Fibroblast of upper back skin (primary cell): Measurements from ENCODE around the gene PANK1.
"Not testable (repeated sequence)": the region's sequence is repeated elsewhere in the genome, so short reads cannot be mapped to it uniquely, and the experiment has no call there.

Source experiments
- DNase-seq: peaks from one replicate; pipeline ENCODE4 v3.0.0-alpha.2; 2013

Gene PANK1

DNA sequence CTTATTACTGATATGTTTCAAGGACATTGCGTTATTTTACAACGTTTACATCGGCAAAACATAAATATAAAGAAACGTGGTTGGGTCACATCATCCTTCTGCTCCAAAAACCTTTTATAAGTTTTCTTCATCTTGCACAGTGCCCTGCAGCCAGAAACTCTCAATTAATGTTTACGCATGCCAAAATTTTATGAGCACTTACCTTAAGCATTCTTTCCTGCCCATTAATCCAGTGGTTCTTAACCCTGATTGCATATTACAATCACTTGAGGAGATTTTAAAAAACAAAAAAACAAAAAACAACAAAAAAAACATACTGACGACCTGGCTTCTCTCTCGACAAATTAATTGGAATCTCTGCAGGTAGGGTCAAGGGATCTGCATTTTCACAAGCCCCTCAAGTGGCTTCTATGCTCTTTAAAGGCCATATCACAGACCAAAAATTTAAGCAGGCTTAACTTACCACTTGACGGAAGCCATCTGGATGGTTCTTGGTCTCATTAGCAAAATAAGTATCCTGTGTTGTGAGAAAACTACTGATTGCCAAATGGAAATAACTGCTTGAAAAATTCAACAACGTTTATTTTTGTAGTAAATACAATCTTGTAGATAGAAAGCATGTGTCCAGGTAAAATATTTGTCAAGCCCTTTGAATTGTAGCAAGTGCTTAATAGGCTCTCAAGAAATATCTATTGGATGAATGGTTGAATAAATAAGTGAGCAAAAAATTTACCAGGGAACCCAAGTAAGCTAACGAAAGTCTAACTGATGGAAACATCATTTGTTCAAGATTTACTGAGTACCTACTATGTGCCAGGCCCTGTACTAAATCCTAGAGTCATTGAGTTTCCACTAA is 78.7 kb downstream of the PANK1 start:
- DNase-seq: no peak

DNA sequence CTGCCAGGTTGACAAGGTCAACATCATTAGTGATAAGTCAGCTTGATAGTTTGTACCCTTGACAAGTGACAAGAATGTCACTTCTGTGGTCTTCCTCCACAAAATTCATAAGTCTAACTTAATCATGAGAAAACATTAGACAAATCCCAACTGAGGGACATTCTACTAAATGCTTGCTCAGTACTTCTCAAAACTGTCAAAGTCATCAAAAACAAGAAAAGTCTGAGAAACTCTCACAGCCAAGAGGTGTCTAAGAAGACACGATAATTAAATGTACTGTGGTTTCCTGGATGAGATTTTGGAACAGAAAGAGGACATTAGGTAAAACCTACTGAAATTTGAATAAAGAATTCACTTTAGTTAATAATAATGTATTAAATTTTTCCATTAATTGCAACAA is 79.9 kb downstream of the PANK1 start:
- DNase-seq: no peak

DNA sequence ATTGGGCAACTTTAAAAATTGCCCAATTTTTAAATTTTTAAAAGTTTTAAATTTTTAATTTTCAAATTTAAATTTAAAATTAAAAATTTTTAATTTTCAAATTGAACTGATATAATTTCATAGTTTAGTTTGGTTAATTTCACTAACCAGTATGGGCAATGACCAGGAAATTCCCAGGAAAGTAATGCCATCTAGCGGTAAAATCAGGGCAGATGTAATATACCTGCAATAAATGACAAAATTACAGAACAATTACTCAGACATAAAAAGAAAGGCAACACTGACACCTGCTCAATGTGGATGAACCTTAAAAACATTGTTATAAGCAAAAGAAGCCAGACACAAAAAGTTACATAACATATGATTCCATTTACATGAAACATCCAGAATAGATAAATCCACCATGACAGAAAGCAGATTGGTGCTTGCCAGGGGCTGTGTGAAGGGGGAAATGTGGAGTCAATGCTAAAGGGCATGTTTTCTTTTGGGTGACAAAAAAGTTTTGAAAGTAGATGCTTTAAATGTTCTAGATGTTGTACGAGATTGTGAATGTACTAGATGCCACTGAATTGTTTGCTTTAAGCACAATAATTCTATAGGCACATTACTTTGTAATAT is 81.1 kb downstream of the PANK1 start:
- DNase-seq: peak; percentile 53

DNA sequence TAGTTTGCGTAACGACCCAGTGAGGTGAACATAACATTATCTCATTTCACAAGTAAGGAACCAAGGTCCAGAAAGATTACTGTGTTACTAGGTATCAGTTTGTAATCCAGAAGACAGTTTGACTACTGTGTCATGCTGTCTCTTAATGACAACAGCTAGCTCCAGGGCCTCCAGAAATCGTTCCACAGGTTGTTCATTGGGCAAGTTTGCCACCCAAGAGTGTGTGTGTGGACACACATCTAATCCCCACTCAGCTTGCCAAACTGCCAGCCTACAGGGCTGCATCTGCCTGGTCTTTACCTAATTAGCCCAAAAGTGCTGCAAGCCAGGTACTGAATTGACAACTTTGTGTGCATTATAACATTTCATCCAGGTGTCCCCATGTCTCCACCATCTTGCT is 81.7 kb downstream of the PANK1 start:
- no peak for DNase-seq

DNA sequence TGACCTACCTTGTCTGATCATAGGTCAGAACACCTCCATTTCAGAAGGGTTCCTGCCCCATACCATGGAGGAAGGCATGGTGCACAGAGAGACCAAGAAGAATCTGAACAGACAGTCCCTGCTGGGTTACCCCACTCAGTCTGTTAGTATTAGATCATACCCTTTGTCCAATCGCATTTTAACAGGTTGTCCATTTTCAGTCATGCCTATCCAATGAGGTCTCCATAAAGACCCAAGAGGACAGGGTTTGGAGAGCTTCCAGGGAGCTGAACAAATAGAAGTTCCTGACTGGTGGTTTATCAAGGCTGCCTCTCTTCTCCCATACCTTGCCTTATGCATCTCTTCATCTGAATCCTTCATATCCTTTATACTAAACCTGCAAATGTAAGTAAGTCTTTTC is 88.4 kb downstream of the PANK1 start:
- DNase-seq: peak; percentile 60

DNA sequence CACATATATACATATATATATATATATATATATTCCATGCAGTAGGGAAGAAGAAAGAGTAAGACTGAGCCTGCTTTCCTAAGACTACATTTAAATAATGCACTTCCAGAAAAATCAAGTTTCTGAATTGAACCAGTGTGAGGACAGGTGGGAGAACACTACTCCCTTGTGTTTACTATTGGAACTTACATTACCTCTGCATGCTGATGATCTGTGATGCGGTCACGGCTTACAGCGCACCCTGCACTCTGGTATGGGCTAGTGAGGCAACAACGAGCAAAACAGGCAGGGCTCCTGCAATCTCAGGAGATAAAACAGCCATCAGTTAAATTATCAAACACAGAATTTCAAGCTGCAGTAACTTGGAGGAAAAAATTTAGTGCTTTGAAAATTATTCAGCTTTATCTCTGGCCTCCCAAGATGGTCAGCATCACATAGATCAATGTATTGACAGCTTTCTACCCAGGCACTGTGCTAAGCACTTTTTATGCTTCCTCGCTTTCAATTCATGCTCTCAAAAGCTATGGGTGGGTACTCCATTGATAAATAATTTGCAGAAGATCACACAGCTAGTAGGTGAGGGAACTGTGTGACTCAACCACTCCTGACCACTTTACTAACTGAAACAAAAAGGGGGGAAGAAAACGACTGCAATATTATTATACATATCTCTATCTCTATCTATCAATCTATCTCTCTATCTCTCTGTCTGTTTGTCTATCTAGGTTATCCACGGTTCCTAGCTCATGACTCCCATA is 89.2 kb downstream of the PANK1 start:
- peak; percentile 38 for DNase-seq

DNA sequence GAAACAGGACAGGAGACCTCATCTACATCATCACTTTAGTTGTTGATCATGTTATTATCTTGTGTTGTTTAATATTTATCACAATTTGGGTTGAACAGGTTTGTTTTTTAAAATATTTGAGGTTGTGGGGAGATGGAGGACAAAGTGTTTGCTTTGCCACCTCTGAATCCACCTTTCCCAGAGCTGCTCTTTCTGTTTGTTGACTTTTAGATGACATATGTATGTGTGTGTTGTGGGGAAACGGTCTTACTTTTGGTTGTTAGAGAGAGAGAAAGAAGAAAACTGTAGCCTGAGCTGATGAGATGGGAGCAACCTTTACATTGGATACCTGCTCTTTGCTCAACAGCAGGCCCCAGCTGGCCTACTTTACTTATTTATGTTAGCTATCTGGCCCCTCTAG is 90.6 kb downstream of the PANK1 start:
- DNase-seq: no peak

DNA sequence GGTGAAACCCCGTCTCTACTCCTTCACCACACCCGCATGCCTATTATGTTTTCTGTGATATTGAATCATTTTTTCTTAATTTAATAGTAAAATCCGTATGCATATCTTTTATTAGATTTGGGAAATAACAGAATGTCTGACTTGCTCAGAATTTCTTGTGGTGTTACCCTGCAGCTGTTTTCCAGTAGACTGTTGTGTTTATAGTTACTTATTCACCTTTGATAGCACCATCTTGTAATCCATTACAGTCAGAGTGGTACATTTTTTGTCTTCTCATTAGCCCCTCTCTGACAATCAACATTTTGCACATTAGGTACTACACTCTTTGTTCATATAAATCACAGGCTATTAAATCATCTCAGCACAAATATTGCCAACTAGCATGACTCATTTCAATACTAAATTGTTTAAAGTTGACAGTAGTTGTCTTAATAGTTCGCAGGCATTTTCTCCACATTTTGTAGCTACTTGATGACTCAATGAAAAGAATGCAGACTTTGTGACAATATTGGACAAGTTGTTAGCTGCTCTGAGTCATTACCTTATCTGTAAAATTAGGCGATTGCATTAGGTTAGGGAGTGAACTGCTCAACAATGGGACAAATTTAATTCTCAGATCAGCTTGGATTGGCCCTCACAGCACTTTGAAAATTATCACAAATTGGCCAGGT is 91.8 kb downstream of the PANK1 start:
- DNase-seq: peak; percentile 97

DNA sequence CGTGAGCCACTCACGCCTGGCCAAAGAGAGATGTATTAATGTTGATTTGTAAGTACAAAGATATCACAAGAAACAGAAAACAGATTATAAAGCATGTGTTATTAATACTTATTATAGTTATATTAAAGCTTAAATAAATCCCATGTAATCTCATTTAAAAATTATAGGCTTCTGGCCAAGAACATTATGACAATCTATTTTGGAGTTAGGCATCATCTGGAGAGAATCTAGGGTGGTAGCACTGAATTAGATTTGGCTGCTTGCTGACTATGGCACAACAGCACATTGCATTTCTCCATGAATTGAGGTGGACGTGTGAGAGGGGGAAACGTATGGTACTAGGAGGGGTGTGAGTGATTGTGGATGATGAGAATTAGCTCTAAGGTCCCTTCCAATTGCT is 92.8 kb downstream of the PANK1 start:
- no peak for DNase-seq

DNA sequence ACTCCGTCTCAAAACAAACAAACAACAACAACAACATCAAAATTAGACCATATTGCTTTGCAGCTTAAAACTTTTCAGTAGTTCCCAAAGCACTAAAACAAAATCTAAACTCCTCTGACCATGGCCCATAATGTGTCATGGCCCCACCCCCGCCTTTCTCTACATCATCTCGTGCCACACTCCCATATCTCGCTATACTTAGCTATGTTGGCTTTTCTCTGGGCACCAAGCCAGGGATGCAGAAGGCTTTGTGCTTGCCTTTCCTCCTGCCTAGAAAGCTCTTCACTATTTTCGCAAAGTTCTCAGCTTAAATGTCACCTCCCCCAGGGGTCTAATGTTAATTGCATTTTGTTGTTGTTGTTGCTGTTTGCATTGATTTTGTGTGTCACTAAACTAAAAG is 94.5 kb downstream of the PANK1 start:
- no peak for DNase-seq

DNA sequence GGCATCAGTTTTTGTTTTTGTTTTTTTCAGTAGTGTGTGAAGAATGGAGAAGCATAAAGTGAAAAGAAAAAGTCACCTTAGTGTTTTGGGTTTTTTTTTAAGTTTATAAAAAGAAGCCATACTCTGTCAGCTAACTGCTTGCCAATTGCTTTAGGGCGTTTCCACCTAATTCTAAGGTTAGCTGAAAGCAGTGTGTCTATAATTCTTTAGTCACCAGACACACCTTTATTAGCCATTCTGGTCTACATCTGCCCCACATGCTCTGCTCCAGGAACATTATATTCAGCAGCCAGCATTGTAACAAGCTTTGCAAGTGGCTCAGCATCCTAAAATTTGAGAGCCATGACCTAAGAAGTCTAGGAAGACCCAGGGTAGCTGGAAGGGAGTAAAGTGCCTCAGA is 95.5 kb downstream of the PANK1 start:
- DNase-seq: no peak

DNA sequence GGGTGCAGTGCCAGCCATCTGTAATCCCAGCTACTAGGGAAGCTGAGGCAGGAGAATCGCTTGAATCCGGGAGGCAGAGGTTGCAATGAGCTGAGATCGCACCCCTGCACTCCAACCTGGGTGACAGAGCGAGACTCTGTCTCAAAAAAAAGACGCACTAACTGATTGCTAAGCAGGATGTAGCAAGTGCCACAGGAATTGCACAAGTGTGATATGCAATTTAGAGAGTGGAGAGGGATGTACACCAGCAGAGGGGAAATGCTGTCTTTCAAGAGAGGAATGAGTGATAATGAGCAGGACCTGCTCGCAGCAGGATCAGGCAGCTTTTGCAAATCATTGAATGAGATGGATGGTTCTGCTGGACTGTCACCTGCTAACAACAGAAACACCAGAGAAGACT is 96.4 kb downstream of the PANK1 start:
- DNase-seq: no peak

DNA sequence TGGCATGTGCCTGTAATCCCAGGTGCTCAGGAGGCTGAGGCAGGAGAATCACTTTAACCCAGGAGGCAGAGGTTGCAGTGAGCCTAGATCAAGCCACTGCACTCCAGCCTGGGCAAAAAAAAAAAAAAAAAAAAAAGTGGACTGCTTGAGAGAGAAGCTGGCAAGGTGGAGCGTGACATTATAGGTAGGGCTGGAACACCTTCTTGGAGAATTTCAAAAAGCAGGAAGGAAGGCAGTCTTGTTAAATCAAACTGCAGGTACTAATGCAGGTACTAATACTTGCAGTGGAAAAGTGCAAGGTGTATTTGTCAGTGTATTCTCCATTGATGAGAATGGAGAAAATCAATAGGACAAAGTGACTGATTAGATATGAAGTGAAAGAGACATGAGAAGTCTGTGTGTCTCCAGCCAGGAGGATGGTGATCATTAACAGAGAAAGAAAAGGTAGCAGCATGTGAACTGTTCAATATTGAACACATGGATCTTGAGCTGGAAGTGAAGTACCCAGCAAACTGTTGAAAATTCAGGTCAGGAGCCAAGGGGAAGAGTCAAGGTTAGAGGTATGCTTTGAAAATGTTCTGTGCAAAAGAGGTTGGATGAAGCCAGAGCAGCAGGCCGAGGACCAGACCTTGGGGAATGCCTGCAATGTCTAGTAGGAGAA is 97.1 kb downstream of the PANK1 start:
- DNase-seq: no peak

DNA sequence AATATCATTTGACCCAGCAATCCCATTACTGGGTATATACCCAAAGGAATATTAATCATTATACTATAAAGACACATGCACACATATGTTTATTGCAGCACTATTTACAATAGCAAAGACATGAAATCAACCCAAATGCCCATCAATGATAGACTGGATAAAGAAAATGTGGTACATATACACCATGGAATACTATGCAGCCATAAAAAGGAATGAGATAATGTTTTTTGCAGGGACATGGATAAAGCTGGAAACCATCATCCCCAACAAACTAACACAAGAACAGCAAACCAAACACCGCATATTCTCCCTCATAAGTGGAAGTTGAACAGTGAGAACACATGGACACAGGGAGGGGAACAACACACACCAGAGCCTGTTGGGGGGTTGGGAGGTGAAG is 98.4 kb downstream of the PANK1 start:
- DNase-seq: not testable (repeated sequence)

DNA sequence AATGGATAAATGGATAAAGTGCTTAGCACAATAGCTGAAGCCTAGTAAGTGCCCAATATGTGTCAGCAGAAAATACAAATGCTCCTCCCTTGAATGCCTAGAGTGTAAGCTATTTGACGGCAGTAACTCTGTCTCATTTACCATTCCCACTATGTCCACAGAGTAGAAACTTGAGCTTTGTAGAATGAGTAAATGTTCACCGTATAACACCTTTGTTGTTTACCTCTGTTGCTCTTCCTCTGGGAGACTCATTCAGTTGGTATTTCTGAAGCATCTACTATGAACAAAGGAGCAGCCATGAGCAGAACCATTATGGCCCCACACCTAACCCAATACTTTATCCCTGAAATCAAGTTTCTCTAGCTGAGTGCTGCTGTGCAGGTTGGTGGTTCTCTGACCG is 101.2 kb downstream of the PANK1 start:
- no peak for DNase-seq

DNA sequence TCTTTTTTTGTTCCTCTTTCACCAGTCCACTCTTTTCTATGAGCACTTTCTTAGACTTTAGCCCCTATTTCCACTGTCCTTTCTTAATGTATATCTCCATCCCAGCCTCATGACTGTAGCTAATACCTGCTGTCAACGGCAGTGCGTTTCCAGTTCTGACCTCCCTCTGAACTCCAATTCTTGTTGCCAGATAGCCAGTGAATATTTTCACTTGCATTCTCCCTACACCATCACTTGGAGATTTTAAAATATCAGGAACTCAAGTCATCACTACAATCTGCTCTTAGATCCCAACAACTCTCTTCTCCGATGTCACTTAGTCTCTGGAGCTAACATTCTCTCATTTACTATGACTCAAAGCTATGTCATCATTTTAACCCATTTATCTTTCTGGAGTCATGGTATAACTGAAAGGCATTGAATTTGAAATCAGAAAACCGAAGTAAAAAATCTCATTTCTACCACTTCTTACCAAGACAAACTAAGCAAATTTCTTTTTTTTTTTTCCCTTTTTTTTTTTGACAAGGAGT is 104.6 kb downstream of the PANK1 start:
- DNase-seq: peak; percentile 60

DNA sequence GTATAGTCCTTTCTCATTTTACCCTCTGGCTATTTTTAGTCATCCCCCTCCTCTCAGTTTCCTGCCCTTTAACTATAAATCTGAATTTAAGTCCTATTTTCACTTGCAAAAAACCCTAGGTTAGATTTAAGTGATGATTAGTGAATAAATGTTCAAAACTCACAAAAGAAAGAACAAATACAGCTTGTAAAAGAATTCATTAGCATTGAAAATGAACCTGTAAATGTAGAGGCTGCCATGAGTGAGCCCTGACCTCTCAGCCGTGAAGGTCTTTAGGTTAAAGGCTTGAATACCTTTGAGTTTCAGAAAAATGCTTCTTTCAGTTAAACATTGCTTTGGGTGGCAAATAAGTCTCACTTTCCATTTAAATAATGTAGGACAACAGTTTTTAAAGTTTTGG is 107.7 kb downstream of the PANK1 start:
- DNase-seq: no peak

DNA sequence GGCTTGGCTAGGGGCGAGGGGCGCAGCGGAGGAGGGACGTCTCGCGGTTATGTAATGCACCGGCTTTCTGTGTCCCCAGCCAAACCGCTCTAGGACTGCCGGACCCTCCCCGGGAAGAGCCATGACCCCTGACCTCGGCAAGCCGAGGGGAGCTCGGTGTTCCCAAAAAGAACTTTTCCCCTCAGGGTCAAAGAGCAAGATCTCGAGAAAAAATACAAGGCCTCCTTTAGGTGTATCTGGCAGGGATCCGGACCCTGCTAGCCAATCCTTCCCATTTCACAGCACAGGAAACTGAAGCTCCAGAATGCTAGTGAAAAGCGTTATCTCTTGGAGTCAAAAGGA is 109.1 kb downstream of the PANK1 start:
- DNase-seq: no peak

DNA sequence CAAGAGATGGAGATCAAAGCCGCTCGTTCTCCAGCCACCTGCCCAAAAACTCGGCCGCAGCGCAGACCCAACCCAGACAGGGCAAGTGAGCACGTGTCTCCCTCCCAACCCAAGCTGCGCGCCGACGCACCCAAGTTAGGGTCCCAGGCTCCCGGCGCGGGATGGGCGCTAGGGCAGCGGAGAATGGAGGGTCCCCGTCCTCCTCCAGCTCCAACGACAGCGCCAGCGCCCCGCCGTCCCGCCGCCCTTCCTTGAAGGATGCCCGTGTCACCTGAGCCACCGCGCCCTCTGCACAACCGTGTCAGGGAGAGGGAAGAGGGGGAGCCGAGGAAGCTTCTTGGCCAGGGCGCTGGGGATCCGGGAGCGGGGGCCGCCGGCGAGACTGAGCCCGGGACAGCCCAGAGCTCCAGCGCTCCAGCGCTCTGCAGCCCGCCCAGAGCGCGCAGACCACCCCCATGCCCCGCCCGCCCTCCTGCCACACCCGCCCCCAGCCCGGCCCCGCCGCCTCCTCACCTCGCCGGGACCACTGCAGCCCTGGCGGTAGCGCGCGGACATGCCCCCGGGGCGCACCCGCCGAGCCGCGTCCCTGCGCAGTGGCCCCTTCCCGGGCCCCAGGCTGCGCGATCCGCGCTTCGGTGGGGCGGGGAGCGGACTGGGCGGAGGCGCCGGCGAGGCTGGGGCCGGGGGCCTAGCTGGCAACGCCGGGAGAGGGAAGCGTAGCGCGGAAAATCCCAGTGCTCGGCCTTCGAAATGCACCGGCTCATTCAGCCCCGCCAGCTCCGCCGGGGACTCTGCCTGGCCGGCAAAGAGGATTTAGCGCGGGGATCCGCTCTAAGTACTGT is 109.7 kb downstream of the PANK1 start, which contains the start of gene SLC16A12:
TSS of gene SLC16A12 (minus strand) at position 424 of the 842 bp plus-strand sequence. CDS start 73,016 bp downstream, outside the sequence.
- no peak for DNase-seq

DNA sequence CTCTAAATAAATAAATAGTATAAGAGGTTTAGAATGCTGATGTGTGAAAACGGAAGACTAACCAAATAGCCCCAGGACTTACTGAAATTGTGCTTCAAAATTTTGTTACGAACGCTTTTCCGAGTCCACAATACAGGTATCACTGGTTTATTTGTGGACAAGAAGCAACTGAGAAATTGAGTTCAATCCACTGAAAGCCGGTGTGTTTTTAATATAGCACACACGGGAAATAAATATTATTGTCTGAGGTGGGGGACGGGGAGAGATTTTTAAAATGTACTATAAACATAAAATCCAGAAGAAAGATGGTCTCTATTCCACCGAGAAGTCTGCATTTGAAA is 110.2 kb downstream of the PANK1 start:
- no peak for DNase-seq
